Transverse colon (tissue), 4 donors: Measurements from ENCODE around the gene NECAP2. TPM values are rescaled to one million over a fixed set of nuclear protein-coding genes. Genes with fewer than 3 reads are reported as not detected.
"Not testable (repeated sequence)": the region's sequence is repeated elsewhere in the genome, so short reads cannot be mapped to it uniquely, and the experiment has no call there.

Source experiments
- DNase-seq: peaks from one replicate; pipeline ENCODE4 v3.0.0-alpha.2; 2019
- H3K27ac ChIP-seq, 4 donors: fragments of 200-600 bp; sonication (generic); 2 replicates each; pipeline ENCODE4 v1.5.1; 2016 to 2018; ENCODE audit warnings: inconsistent platforms in 4 of 4
- H3K27me3 ChIP-seq: fragments of 200-600 bp; sonication (generic); 2 replicates; pipeline ENCODE4 v1.5.1; 2017; ENCODE audit warnings: inconsistent platforms
- H3K36me3 ChIP-seq, 4 donors: fragments of 200-600 bp; sonication (generic); 2 replicates each; pipeline ENCODE4 v1.5.1; 2017 to 2019; ENCODE audit warnings: inconsistent platforms in 4 of 4
- H3K4me1 ChIP-seq, 4 donors: fragments of 200-600 bp; sonication (generic); 2 replicates each; pipeline ENCODE4 v1.5.1; 2017 to 2020; ENCODE audit warnings: inconsistent platforms in 4 of 4
- H3K4me3 ChIP-seq, 4 donors: fragments of 200-600 bp; sonication (generic); 1 replicate in 1 of 4; 2 replicates in 3 of 4; pipeline versions ENCODE4 v1.5.1 to v1.6.1; 2017 to 2019; ENCODE audit warnings: inconsistent platforms in 4 of 4
- H3K9me3 ChIP-seq, 2 donors: fragments of 200-600 bp; sonication (generic); 2 replicates each; pipeline ENCODE4 v1.5.1; 2017 to 2019; ENCODE audit warnings: inconsistent platforms in 2 of 2
- CTCF ChIP-seq, 5 experiments: fragments of 200-600 bp in 3 of 5; fragments of 450-650 bp in 2 of 5; sonication (generic) in 3 of 5; IDR thresholded peaks; 1 replicate in 2 of 5; 2 replicates in 3 of 5; pipeline ENCODE4 v1.5.1; 2016 to 2017; ENCODE audit warnings: antibody characterized with exemption in 5 of 5, inconsistent platforms in 3 of 5, mild to moderate bottlenecking in 2 of 5, moderate library complexity in 1 of 5
- EP300 ChIP-seq: sonication (generic); formaldehyde crosslinking; IDR thresholded peaks from one replicate; pipeline ENCODE4 v1.6.1; 2017; ENCODE audit warnings: antibody characterized with exemption, low read depth
- POLR2A ChIP-seq: fragments of 450-650 bp; IDR thresholded peaks from one replicate; pipeline ENCODE4 v1.6.1; 2016; ENCODE audit warnings: antibody characterized with exemption, mild to moderate bottlenecking, moderate library complexity
- POLR2AphosphoS5 ChIP-seq, 3 donors: sonication (generic); formaldehyde crosslinking; IDR thresholded peaks; one replicate each; pipeline ENCODE4 v1.6.1; 2016; ENCODE audit warnings: antibody characterized with exemption in 3 of 3
- WGBS, 2 donors: methylation state at CpG; one replicate each; pipeline ENCODE4 v1.1.5; 2018; ENCODE audit warnings: low coverage in 1 of 2; 5-methylcytosine and 5-hydroxymethylcytosine counted together
- in situ Hi-C, 4 donors: fragments of 200-750 bp; cut with MboI; loops; one replicate each; pipeline versions ENCODE4 v1.15.0 to v1.15.1; 2017; ENCODE audit warnings: low sequenced_read_pairs in 3 of 4, low pct_ligation_motif_present in 1 of 4, low pct_unique_long_range_greater_than_20kb in 1 of 4
- intact Hi-C: fragments of 100-400 bp; cut with DNase I; formaldehyde crosslinking; loops from one replicate; pipeline ENCODE4 v1.15.1; 2023; ENCODE audit warnings: low total_unique reads
- total RNA-seq, 4 donors: library from RNA; depleted of rRNA; stranded (reverse); fragments of >200 nt; gene quantifications; one replicate each; pipeline ENCODE4 v1.1.0, GENCODE V29; 2016

The NECAP2 gene
- total RNA-seq, 4 donors from 2014 or later: 34.4 to 58.2 (median 52.4) TPM

GRCh38 chr1:16498047-16498446 lies 57.5 kb downstream of the NECAP2 start:
- H3K27ac ChIP-seq: peak overlapping the region; percentile 73 to 85 (median 82)
- DNase-seq: not testable (repeated sequence)

GRCh38 chr1:16498573-16499413 lies 58.3 kb downstream of the NECAP2 start:
- intact Hi-C loops (no loop called here), in situ Hi-C loops (no loop called here)
- H3K27me3 ChIP-seq: no peaks in the 10 kb centered on the region
- no peak for TF ChIP-seq CTCF (IDR thresholded peaks at IDR 0.05)
- TF ChIP-seq POLR2AphosphoS5 (IDR thresholded peaks at IDR 0.05): peak in 2 of 3 donors; percentile 30 to 50
- H3K27ac ChIP-seq: peak overlapping the region; percentile 73 to 85 (median 82)
- no peaks in the 10 kb centered on the region for H3K36me3 ChIP-seq
- H3K4me3 ChIP-seq: peak overlapping the region; percentile 56 to 87 (median 77)
- 3% methylated on average over 48 of the region's 108 CpGs; no CpG with 5 or more reads in 1 of the 2 donors for WGBS, 2 donors
- DNase-seq: peak; percentile 93
- no peaks in the 10 kb centered on the region for H3K9me3 ChIP-seq
- peaks cover 0 to 21% (median 14%) of the 10 kb centered on the region in 4 donors for H3K4me1 ChIP-seq

More at GRCh38 chr1:16498047-16498446, 57.5 kb downstream of the NECAP2 start:
- H3K4me3 ChIP-seq: peak overlapping the region in 3 of 4 donors; percentile 74 to 87 (median 80)
- H3K27me3 ChIP-seq, in situ Hi-C loops, H3K36me3 ChIP-seq, intact Hi-C loops, H3K9me3 ChIP-seq: not testable (repeated sequence)
- 50% methylated on average over 10 of the region's 10 CpGs; no CpG with 5 or more reads in 1 of the 2 donors for WGBS, 2 donors
- peaks cover 0 to 21% (median 14%) of the 10 kb centered on the region in 4 donors for H3K4me1 ChIP-seq

GRCh38 chr1:16500466-16500865 lies 59.9 kb downstream of the NECAP2 start:
- DNase-seq, H3K36me3 ChIP-seq, intact Hi-C loops, H3K9me3 ChIP-seq, H3K27me3 ChIP-seq, in situ Hi-C loops, H3K4me3 ChIP-seq, H3K27ac ChIP-seq: not testable (repeated sequence)
- 83% methylated on average over 11 of the region's 11 CpGs; no CpG with 5 or more reads in 1 of the 2 donors for WGBS, 2 donors
- peaks cover 0 to 21% (median 14%) of the 10 kb centered on the region in 4 donors for H3K4me1 ChIP-seq

GRCh38 chr1:16500975-16501374 lies 60.5 kb downstream of the NECAP2 start:
- H3K27me3 ChIP-seq, intact Hi-C loops, H3K27ac ChIP-seq, H3K36me3 ChIP-seq, in situ Hi-C loops, DNase-seq, H3K4me3 ChIP-seq, H3K9me3 ChIP-seq: not testable (repeated sequence)
- peaks cover 0 to 21% (median 14%) of the 10 kb centered on the region in 4 donors for H3K4me1 ChIP-seq
- 77 to 80% methylated on average over 1 to 5 of the region's 5 CpGs for WGBS, 2 donors

GRCh38 chr1:16501446-16501845 lies 60.9 kb downstream of the NECAP2 start:
- H3K4me1 ChIP-seq: peaks cover 0 to 21% (median 14%) of the 10 kb centered on the region in 4 donors
- H3K4me3 ChIP-seq, intact Hi-C loops, H3K27ac ChIP-seq, H3K36me3 ChIP-seq, H3K9me3 ChIP-seq, H3K27me3 ChIP-seq, in situ Hi-C loops, DNase-seq: not testable (repeated sequence)
- WGBS, 2 donors: 72% methylated on average over 7 of the region's 8 CpGs; no CpG with 5 or more reads in 1 of the 2 donors

- intact Hi-C loops (no loop called here), in situ Hi-C loops (no loop called here)
- H3K27ac ChIP-seq: no peak overlapping the region
- H3K36me3 ChIP-seq: no peaks in the 10 kb centered on the region
- no peak overlapping the region for H3K4me3 ChIP-seq
- TF ChIP-seq POLR2A (no peak), POLR2AphosphoS5 (IDR thresholded peaks at IDR 0.05) (no peak), CTCF (IDR thresholded peaks at IDR 0.05) (no peak), EP300 (no peak)
- 80% methylated on average over 2 of the region's 2 CpGs for WGBS, 2 donors
- no peaks in the 10 kb centered on the region for H3K27me3 ChIP-seq
- H3K4me1 ChIP-seq: peaks cover 0 to 13% (median 10%) of the 10 kb centered on the region in 4 donors
- peaks cover 0 to 3% of the 10 kb centered on the region in 2 donors for H3K9me3 ChIP-seq
- DNase-seq: no peak
Measured at GRCh38 chr1:16503494-16503893, 63.0 kb downstream of the NECAP2 start.

- H3K4me1 ChIP-seq, H3K4me3 ChIP-seq, H3K27me3 ChIP-seq, H3K27ac ChIP-seq, H3K36me3 ChIP-seq, DNase-seq, intact Hi-C loops, H3K9me3 ChIP-seq, in situ Hi-C loops: not testable (repeated sequence)
- WGBS, 2 donors: 91 to 100% methylated on average over 2 of the region's 2 CpGs
Measured at GRCh38 chr1:16505870-16506269, 65.3 kb downstream of the NECAP2 start.

GRCh38 chr1:16506364-16507136 lies 66.0 kb downstream of the NECAP2 start:
- 71 to 72% methylated on average over 15 of the region's 15 CpGs for WGBS, 2 donors
- H3K9me3 ChIP-seq, in situ Hi-C loops, intact Hi-C loops, H3K36me3 ChIP-seq, H3K27me3 ChIP-seq, DNase-seq, H3K4me3 ChIP-seq, H3K4me1 ChIP-seq: not testable (repeated sequence)
- peak overlapping the region in 1 of 4 donors; percentile 23 for H3K27ac ChIP-seq
